ENCODE results near the gene OSBPL6.

GRCh38 chr2:178270338-178270737 lies 76.0 kb downstream of the OSBPL6 start:
- TF ChIP-seq CTCF (IDR thresholded peaks at IDR 0.05 in 8 of 11, conservative IDR thresholded peaks at IDR 0.05 in 3 of 11) (no peak), POLR2A (IDR thresholded peaks at IDR 0.05) (no peak), POLR2AphosphoS5 (IDR thresholded peaks at IDR 0.05) (no peak)
